ENCODE data around the gene UBTD1.
"Not testable (repeated sequence)": the region's sequence is repeated elsewhere in the genome, so short reads cannot be mapped to it uniquely, and the experiment has no call there.

Gene UBTD1, protein sequence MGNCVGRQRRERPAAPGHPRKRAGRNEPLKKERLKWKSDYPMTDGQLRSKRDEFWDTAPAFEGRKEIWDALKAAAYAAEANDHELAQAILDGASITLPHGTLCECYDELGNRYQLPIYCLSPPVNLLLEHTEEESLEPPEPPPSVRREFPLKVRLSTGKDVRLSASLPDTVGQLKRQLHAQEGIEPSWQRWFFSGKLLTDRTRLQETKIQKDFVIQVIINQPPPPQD

DNA sequence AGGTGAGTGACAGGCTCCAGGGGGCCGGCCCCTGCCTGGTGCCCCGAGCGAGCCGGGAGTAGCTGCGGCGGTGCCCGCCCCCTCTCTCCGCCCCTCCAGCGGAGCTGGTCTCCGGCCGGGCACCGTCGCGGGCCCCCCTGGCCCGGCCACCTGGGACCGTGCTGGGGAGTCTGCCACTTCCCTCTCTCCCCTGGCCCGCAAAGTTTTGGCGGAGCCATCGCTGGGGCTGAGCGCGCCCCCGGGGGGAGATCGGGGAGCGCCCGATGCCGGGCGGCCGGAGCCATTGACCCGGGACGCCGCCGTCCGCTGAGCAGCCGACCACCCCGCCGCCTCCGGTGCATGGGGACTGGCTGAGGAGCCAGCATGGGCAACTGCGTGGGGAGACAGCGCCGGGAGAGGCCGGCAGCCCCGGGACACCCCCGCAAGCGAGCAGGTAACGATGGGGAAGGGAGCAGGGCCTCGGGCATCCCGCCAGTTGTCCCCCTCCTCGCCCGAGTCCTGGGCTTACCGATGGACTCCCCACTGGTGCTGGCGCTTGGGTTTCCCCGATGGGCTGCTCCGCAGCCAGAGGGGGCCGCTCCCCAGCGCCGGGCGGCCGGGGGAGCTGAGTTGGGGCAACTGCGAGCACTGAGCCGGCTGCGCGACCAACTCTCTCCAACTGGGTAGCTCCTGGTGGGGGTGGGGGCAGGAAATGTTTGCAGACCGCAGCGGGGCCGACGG is at the start of gene UBTD1:
Gene UBTD1 (plus strand): TSS at position 84 of the 720 bp plus-strand sequence. CDS start 280 bp downstream, at position 364.
- DNase-seq (ENCODE audit: low read depth), result peak; percentile 17

DNA sequence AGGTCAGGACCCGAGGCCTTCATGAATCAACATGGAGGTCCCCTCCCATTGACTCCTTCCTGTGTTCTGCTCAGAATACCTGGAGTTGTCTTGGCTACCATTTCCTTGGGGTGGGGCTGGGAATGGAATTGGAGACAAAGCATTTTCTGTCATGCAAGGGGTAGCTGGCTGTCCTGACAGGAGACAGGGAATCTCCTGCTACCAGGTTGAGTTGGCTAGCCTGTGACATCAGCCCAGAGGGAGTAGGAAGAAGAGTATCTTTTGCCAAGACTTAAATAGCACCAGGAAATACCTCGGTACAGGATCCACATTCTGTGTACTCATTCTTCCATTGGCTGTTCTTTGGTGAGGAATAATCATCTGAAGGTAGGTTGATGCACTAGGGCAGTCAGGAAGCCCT is 47.9 kb upstream of the UBTD1 start:
- DNase-seq (ENCODE audit: low read depth), result no peak

DNA sequence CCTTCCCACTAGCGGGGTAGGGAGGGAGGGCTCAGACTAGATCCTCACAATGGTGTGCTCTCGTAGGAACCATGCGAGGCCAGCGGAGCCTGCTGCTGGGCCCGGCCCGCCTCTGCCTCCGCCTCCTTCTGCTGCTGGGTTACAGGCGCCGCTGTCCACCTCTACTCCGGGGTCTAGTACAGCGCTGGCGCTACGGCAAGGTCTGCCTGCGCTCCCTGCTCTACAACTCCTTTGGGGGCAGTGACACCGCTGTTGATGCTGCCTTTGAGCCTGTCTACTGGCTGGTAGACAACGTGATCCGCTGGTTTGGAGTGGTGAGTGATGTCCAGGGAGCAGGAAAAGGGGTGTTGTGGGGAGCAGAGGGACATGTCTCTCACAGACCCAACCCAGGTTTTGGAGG is 47.1 kb upstream of the UBTD1 start:
- no peak for DNase-seq (ENCODE audit: low read depth)

DNA sequence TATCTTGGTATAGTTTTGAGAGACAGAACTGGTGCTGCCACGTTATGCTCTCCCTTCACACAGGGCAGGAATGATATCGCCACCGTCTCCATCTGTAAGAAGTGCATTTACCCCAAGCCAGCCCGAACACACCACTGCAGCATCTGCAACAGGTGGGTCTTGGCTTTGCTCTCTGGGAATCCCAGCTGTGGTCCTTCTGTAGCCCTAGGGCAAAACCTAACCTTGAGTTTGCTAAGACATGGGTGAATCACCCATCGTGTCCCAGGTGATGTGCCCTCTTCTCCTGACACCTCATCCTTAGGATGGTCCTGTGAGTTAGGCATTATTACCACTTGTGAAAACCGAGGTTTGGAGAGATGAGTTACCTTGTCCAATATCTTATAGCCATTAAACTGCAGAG is 46.4 kb upstream of the UBTD1 start:
- DNase-seq (ENCODE audit: low read depth), result no peak

DNA sequence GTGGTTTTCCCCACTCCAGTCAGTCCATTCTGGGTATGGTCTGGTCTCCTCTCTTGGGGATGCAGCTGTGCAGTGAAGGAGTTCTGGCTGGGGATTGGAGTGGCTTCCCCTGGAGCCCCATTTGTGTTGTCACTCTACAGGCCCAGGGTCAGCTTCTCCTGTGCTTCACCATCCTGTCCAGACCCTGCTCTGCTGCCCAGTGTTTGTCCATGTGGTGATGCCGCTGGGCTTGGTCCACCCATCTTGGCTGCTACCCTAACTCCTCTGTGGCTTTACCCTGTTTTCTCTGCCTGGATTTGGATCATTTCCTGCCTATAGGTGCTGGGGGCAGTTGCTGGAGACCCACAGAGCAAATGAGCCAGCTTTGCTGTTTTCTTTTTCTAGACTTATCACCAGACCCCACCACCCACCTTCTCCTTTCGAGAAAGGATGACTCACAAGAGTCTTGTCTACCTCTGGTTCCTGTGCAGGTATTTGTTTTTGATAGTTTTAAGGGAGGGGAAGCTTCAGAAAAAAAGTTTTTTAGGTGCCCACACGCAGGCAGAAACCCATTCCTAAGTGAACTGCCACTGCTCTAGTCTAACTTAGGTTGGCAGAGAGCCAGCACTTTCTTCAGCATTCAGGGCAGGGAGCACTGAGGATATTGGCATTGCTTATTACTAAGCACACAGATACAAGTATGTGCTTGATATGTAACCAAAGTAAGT is 44.2 kb upstream of the UBTD1 start:
- DNase-seq (ENCODE audit: low read depth), result no peak

DNA sequence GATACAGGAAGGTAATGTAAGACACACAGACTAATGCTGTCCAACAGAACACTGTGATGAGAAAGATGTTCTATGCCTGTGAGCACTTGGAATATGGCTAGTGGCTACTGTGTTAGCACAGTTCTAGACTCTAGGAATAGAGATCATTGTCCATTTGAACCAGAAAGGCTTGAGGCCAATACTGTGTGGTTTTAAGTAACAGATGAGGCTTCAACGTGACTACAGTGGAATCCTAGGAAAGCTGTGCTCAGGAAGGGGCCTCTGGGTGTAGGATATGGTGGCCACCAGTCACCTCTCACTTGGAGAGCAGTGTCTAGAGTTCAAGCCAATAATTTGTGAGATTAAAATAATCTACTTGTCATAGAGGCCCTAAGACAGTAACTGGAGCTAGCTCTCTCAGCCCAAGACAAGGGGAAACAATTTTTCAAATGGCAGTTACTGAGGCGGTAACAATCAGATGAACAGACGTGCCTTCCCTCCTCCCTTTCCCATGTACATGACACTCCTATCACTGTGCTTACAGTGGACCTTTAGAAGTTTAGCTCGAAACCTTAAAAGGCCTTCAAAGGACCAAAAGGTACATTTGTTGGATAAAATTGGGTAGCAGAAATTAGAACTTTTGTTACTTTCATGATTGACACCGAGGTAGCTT is 42.6 kb upstream of the UBTD1 start:
- DNase-seq (ENCODE audit: low read depth), result no peak

DNA sequence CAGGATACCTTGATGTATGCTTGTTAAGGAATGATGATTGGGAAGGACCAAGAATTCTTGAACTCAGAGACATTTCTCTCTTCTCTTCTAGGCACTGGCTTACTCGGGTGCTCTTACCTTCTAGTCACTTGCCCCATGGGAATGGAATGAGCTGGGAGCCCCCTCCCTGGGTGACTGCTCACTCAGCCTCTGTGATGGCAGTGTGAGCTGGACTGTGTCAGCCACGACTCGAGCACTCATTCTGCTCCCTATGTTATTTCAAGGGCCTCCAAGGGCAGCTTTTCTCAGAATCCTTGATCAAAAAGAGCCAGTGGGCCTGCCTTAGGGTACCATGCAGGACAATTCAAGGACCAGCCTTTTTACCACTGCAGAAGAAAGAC is 42.0 kb upstream of the UBTD1 start:
- no peak for DNase-seq (ENCODE audit: low read depth)

DNA sequence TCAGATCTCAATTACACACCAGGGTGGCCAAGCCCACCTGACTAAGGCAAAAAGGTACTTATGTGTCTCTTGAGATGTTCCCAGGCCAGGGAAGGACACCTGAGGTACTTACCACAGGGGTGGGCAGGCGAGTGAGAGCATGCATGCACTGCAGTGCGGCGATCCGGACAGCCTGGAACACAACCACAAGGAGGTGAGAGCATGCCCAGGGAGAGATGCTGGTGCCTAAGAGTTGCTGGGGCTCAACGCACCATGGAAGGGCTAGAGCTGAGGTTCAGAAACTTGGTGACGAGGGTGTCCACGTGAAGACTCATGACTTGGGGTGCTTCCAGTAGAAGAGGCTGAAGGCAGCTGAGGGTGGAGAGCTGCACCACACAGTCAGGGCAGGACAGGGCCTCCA is 39.6 kb upstream of the UBTD1 start:
- no peak for DNase-seq (ENCODE audit: low read depth)

DNA sequence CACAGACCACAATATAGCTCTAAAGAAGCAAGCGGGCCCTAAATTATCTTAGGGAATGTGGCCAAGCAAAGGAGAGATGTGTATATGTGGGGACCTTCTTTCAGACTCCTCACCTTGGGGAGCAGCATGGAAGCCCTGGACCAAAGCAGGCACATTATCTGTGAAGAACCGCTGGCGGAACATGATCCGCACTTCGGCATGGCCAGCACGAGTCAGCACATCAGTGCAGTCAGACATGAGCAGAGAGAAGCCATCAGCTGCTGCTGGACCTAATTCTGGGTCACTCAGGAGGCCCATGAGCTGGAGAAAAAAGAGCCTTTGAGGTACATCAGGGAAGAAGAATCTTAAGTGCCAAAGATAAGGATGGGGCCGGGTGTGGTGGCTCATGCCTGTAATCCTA is 38.8 kb upstream of the UBTD1 start:
- DNase-seq (ENCODE audit: low read depth), result no peak

DNA sequence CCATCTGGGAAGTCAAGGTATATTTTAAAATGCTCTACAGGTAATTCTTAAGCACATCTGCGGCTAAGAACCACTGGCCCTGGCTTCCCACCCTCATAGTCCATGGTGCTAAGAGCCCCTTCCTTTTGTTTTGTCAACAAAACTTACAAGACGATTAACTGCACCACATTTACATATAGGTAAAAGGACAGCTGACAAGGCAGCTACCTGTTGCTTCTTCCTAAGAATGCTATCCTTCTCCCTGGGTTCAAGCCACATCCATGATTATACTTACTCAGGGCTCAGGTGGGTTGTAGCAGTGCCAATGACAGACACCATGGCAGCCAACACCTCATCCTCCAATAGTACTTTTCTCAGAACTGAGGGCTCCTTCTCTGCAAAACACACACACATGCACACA is 36.4 kb upstream of the UBTD1 start:
- no peak for DNase-seq (ENCODE audit: low read depth)

DNA sequence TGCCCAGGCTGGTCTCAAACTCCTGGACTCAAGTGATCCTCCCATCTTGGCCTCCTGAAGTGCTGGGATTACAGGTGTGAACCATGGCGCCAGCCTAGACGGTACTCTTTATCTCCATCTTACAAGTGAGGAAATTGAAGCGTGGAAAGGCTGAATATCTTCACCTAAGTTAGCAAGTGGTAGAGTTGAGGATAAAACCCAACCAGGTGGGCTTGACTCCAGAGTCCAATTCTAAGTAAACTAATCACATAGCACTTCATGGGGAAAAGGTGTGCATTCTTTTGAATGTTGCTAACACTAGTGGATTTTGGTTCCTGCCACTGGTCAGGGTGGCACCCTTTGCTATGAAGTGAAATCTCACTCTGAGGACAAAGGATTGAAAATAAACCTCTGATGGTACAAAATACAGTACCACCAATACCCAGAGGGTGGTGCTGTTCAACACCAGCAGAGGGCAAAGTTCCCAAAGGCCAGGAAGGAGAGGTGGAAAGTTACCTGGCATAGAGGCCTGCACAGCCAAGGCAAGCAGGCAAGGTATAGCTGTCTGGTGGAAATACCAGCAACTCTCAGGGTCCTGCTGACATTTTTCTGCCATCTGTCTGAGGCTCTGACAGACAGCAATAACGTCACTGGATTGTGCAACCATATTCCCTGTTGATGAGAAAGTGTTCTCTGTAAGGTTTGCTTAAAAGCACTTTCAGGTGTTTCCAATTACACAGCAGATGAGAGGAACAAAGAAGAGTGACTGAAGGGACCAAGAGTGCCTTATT is 35.2 kb upstream of the UBTD1 start:
- no peak for DNase-seq (ENCODE audit: low read depth)

DNA sequence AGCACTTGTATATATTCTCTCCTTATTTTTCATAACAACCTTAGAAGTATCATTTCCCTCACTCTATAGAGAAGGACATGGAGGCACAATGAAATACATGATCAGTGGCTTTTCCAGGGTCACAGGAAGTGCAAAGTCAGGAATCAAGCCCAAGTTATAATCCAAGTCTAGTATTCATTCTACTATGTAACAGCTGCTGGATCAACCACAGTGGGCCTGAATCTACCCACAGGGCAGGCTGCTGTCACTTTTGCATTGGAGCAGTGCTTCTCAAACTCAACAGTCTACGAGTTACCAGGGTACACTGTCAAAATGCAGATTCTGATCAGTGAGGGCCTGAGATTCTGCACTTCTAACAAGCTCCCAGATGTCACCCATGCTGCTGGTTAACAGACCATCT is 34.5 kb upstream of the UBTD1 start:
- no peak for DNase-seq (ENCODE audit: low read depth)

DNA sequence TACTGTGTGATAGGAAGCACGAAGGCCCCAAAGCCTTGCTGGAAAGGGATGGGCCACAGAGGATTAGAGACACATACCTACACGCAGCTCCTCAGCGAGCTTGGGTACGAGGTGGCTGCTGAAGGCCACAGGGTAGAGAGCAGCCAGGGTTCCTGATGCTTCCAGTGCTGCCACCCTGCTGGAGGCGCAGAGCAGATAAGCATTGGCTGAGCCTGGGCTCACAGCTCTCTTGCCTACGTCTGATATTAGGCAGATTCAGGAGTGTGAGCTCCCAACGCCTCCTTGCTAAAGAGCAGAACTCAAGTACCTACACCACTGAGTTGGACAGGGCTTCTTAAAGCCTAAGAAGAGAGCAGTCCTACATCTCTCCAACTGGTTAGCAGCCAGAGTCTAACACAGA is 32.7 kb upstream of the UBTD1 start:
- DNase-seq (ENCODE audit: low read depth), result no peak

DNA sequence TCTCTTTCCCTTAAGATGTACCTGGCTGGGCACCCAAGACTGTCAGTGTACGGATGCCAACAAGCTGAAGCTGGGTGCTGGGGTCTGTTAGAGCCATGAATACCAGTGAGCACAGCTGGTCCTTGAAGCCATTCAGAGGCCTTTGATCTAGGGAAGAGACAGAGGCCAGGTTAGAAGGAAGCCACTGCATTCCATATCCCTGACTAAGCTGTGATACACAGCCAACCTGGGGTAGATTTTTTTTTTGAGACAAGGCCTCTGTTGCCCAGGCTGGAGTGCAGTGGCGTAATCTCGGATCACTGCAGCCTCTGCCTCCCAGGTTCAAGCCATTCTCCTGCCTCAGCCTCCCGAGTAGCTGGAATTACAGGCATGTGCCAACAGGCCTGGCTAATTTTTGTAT is 32.0 kb upstream of the UBTD1 start:
- DNase-seq (ENCODE audit: low read depth), result no peak

DNA sequence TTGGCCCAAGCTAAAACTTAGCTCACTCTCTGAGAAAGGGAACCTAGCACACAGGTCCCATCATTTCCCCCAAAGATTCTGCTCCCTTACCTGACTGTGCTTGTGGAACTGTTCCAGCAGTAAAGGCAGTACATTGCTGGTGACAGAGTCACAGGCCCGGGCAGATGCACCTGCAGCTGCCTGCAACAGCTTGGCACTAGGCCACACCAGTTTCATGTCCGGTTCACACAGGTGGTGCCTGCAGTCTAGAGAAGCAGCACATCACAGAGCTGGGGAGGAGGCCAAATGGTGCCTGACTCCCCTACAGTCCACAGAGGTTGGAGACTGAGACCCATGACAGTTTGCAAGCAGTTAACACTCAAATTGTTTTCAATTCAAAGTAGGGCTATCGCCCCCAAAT is 30.6 kb upstream of the UBTD1 start:
- no peak for DNase-seq (ENCODE audit: low read depth)

DNA sequence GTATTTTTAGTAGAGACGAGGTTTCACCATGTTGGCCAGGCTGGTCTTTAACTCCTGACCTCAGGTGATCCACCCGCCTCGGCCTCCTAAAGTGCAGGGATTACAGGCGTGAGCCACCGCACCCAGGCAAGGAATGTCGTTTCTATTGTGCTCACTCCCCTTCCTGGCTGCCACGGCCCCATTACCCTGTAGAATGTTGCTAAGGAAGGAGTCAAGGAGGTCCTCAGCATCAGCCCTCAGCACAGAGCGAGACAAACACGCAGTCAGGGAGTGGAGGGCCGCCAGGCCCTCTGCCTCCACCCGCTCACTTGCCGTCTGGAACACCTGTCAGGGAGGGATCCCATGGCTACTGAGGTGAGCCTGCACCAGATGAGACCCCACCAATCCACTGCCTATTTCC is 29.9 kb upstream of the UBTD1 start:
- DNase-seq (ENCODE audit: low read depth), result not testable (repeated sequence)

DNA sequence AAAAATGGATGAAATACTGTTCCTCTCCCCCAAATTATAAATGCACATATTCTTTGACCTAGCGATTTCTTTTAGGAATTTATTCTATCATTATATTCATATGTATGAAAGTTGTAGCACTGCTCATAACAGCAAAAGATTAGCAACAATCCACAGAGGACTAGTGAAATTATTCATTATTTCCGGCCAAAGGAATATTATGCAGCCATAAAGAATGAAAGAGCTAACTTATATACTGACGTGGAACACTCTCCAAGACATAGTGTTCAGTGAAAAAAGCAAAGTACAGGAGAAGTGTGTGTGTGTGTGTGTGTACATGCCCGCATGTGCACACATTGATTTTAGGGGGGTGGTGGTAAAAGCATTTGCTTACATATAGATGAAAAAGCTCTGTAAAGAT is 23.8 kb upstream of the UBTD1 start:
- no peak for DNase-seq (ENCODE audit: low read depth)

DNA sequence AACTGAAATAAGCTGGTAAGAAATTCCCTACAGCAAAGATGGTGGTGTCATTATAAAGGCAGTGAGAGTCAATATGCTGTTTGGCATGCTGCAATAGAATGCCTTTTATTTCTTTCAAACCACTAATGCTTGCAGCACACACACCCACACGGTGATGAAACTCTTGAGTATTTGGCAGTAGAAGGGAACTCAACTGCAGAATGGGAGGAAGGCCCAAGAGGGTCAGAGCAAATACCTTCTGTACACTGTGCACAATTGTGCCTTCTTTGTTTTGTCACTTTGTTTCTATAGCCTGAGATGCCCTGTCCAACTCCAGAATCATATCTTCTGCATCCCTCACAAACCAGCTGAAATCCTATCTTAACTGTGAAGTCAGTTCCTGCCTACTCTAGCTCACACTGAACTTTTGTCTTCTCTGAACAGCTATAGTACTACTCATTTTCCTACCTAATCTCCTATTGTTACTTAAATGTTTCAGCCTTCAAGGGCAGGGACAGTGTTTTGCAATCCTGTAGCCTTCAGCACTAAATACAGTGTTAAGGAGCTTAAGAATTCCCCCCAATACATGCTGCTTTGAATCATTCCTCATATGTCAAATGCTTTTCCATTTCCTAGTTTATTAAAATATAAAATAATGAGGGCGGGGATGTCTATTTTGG is 22.7 kb upstream of the UBTD1 start:
- DNase-seq (ENCODE audit: low read depth), result no peak

DNA sequence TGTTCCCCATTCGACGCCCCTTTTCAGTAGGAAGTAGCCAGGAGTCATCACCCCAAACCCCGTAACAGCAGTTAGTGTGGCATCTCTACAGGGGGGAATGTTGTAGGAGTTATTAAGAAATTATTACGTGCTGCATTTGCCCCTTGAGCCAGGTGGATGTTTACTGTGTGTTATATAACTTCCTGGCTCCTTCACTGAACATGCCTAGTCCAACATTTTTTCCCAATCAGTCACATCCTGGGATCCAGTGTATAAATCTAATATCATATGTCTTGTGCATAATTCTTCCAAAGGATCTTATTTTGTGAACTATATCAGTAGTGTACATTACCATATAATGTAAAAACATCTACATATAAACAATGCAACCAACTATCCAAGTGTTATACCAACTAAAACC is 19.3 kb upstream of the UBTD1 start:
- not testable (repeated sequence) for DNase-seq (ENCODE audit: low read depth)

DNA sequence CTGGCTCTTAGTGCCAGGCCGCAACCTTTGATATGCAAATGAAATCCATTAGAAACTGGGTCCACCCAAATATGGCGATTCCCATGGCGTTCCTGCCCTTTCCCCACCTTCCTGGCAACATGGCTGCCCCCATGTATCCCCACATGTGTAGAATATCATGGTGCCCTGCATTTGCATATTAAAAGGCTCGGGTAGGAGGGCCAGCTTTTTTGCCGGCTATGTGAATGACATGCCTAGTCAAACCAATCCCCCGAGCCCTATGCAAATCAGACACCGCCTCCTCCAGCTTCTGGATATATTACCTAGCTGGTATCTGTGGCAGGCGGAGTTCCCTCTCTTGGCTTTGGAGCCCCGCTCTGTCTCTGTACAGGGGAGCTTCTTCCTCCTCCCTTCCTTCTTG is 18.8 kb upstream of the UBTD1 start:
- DNase-seq (ENCODE audit: low read depth), result no peak

DNA sequence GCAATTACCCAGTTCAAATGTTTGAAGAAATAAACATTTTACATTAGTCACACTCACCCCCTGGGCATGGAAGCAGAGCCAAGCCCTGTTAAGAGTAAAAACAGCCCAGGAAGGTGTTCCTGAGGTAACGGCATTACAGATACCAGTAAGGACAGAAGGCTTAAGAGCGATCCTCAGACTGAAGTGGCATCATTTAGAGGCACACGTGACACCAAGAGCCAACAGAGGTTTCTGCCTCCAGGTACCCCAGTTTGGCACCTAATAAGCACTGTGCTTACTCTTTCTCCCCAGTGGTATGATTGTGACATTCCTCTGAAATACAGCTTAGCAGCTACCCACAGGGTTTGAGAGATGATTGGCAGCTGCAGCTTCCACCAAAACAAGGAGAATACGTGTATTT is 17.7 kb upstream of the UBTD1 start:
- DNase-seq (ENCODE audit: low read depth), result no peak

DNA sequence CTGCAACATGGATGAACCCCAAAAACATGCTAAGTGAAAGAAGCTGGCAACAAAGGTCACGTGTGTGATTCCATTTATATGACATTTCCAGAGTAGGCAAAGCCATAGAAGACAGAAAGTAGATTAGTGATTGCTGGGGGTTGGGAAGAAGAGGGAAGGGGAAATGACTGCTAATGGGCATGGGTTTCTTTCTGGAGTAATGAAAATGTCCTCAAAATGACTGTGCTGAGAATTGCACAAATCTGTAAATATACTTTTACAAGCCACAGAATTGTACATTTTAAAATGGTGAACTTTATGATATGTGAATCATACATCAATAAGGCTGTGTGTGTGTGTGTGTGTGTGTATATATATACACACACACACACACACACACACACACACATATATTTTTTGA is 16.3 kb upstream of the UBTD1 start:
- DNase-seq (ENCODE audit: low read depth), result no peak

Data from stimulated activated CD8-positive, alpha-beta memory T cell treated with anti-CD3 and anti-CD28 coated beads, Interleukin-12 subunit alpha, Interleukin-12 subunit beta, amount 100 ng/mL, for 4 hours (primary cell).